Endothelial cell of umbilical vein (primary cell): ENCODE results near the gene AHNAK2. TPM values are rescaled to one million over a fixed set of nuclear protein-coding genes. Genes with fewer than 3 reads are reported as not detected.
A peak's percentile ranks its signal among the peaks of the same experiment; 100 is the strongest.

Experiments
- BruUV-seq: library from RNA; stranded (reverse); fragments of 400-500 nt; replicated peaks from 2 replicates; lab custom pipeline; 2021; lab: Mats Ljungman, UMichigan
- CTCF ChIA-PET: fragments of 300-600, 350-600 bp; sonication (Branson Sonifier 250); formaldehyde crosslinking; loops from one replicate; lab custom pipeline; 2021; ENCODE audit warnings: antibody characterized with exemption, inconsistent platforms; lab: Charles Lee
- POLR2A ChIA-PET: fragments of 300-600, 350-600 bp; sonication (Branson Sonifier 250); formaldehyde crosslinking; loops from one replicate; lab custom pipeline; 2021; ENCODE audit warnings: antibody characterized with exemption, inconsistent platforms; lab: Charles Lee
- DNase-seq: peaks from one replicate; pipeline ENCODE4 v3.0.0-alpha.2; 2011; ENCODE audit warnings: low read depth, low spot score
- FAIRE-seq: peaks from 2 replicates; lab custom pipeline; 2011; peaks lifted over from hg19 to GRCh38; lab: Jason Lieb, UNC
- H2AFZ ChIP-seq: 2 replicates; pipeline ENCODE4 v1.6.0; 2012; ENCODE audit warnings: low read depth, low read length, control low read depth, inconsistent platforms
- H3K27ac ChIP-seq: 2 replicates; pipeline ENCODE4 v1.5.1; 2011; ENCODE audit warnings: low read depth, mild to moderate bottlenecking, control low read depth, low read length, moderate library complexity; ENCODE audit not compliant: insufficient read depth
- H3K27me3 ChIP-seq, 2 experiments: 2 replicates each; pipeline versions ENCODE4 v1.6.0 to v1.6.1; 2011; ENCODE audit warnings: low read length in 2 of 2, mixed read lengths in 1 of 2; ENCODE audit not compliant: control insufficient read depth in 2 of 2, insufficient read depth in 2 of 2
- H3K36me3 ChIP-seq, 2 experiments: 2 replicates in 1 of 2; 3 replicates in 1 of 2; pipeline ENCODE4 v1.5.1; 2011; ENCODE audit warnings: low read length in 2 of 2, mild to moderate bottlenecking in 1 of 2, moderate library complexity in 1 of 2; ENCODE audit not compliant: control insufficient read depth in 2 of 2, insufficient read depth in 2 of 2; ENCODE audit errors: extremely low read depth in 1 of 2
- H3K4me1 ChIP-seq: 3 replicates; pipeline ENCODE4 v1.5.1; 2011; ENCODE audit warnings: mild to moderate bottlenecking, low read length; ENCODE audit not compliant: control insufficient read depth, insufficient read depth; ENCODE audit errors: extremely low read depth
- H3K4me2 ChIP-seq: 2 replicates; pipeline ENCODE4 v1.6.1; 2011; ENCODE audit warnings: low read length, control low read depth, mixed read lengths; ENCODE audit not compliant: insufficient read depth
- H3K4me3 ChIP-seq, 3 experiments: fragments of 200-600 bp in 1 of 3; sonication (generic), shearing (Covaris generic) in 1 of 3; replicated peaks in 1 of 3; 2 replicates each; pipeline ENCODE4 v1.5.1; 2011 to 2016; ENCODE audit warnings: control low read depth in 3 of 3, low read length in 3 of 3, mild to moderate bottlenecking in 2 of 3, inconsistent platforms in 1 of 3, low read depth in 1 of 3, moderate library complexity in 1 of 3; ENCODE audit not compliant: insufficient read depth in 1 of 3
- H3K79me2 ChIP-seq: 2 replicates; pipeline ENCODE4 v1.6.0; 2012; ENCODE audit warnings: low read length, inconsistent platforms; ENCODE audit not compliant: control insufficient read depth, insufficient read depth
- H3K9ac ChIP-seq: replicated peaks from 2 replicates; pipeline ENCODE3; 2011; ENCODE audit warnings: low read length, control low read depth; ENCODE audit not compliant: insufficient read depth; ENCODE audit errors: extremely low read depth
- H3K9me1 ChIP-seq: replicated peaks from 3 replicates; pipeline ENCODE4 v1.6.0; 2011; ENCODE audit warnings: mild to moderate bottlenecking, low read length; ENCODE audit not compliant: control insufficient read depth, insufficient read depth; ENCODE audit errors: extremely low read depth
- H3K9me3 ChIP-seq: replicated peaks from 2 replicates; pipeline ENCODE4 v1.5.1; 2012; ENCODE audit warnings: low read length, inconsistent platforms; ENCODE audit not compliant: control insufficient read depth, insufficient read depth
- H4K20me1 ChIP-seq: replicated peaks from 2 replicates; pipeline ENCODE3; 2011; ENCODE audit warnings: mild to moderate bottlenecking, low read length; ENCODE audit not compliant: control insufficient read depth, insufficient read depth; ENCODE audit errors: extremely low read depth
- CTCF ChIP-seq, 2 donors: IDR thresholded peaks; 1 replicate in 1 of 2; 2 replicates in 1 of 2; pipeline ENCODE4 v1.5.1; 2011; ENCODE audit warnings: low read length in 2 of 2, mild to moderate bottlenecking in 2 of 2, moderate library complexity in 2 of 2, control low read depth in 1 of 2, inconsistent platforms in 1 of 2, low read depth in 1 of 2; ENCODE audit not compliant: insufficient read depth in 1 of 2; ENCODE audit errors: extremely low read depth in 1 of 2
- EZH2 ChIP-seq: IDR thresholded peaks from 2 replicates; pipeline ENCODE4 v1.6.1; 2012; ENCODE audit warnings: borderline replicate concordance, low read depth, mild to moderate bottlenecking, moderate library complexity, low read length, inconsistent platforms; ENCODE audit not compliant: severe bottlenecking
- FOS ChIP-seq: IDR thresholded peaks from 2 replicates; pipeline ENCODE4 v1.6.1; 2011; ENCODE audit warnings: mild to moderate bottlenecking, low read length, moderate library complexity, borderline replicate concordance; ENCODE audit not compliant: insufficient read depth
- GATA2 ChIP-seq: IDR thresholded peaks from 2 replicates; pipeline ENCODE4 v1.7.0; 2011; ENCODE audit warnings: low read depth, mild to moderate bottlenecking, moderate library complexity, mixed read lengths, low read length; ENCODE audit not compliant: insufficient read length, insufficient read depth
- JUN ChIP-seq: IDR thresholded peaks from 2 replicates; pipeline ENCODE4 v1.6.1; 2011; ENCODE audit warnings: borderline replicate concordance, low read depth; ENCODE audit not compliant: insufficient read length, insufficient read depth
- MAX ChIP-seq: IDR thresholded peaks from 2 replicates; pipeline ENCODE4 v1.6.1; 2011; ENCODE audit not compliant: insufficient read depth, insufficient read length
- MYC ChIP-seq: IDR thresholded peaks from one replicate; pipeline ENCODE4 v1.6.1; 2011; ENCODE audit warnings: mild to moderate bottlenecking, low read depth, low read length
- POLR2A ChIP-seq: IDR thresholded peaks from 2 replicates; pipeline ENCODE4 v1.6.1; 2012; ENCODE audit warnings: low read depth, mild to moderate bottlenecking, control low read depth, low read length
- POLR2AphosphoS5 ChIP-seq: IDR thresholded peaks from 2 replicates; pipeline ENCODE4 v1.6.1; 2012; ENCODE audit warnings: low read depth, mild to moderate bottlenecking, control low read depth, low read length, moderate library complexity; ENCODE audit not compliant: insufficient read depth
- dilution Hi-C: fragments of 300-500 bp; cut with MboI; formaldehyde crosslinking; loops from one replicate; pipeline ENCODE4 v1.15.0; 2019; ENCODE audit warnings: low sequenced_read_pairs; ENCODE audit not compliant: extremely low pct_ligation_motif_present
- intact Hi-C: fragments of 100-400 bp; cut with micrococcal nuclease; formaldehyde crosslinking; loops from one replicate; pipeline ENCODE4 v1.10.0; 2022
- polyA plus RNA-seq, 4 experiments: library from polyadenylated mRNA; depleted of rRNA in 3 of 4; stranded (reverse) in 3 of 4; unstranded in 1 of 4; fragments of >200 nt; gene quantifications; 2 replicates each; pipeline versions ENCODE4 v1.2.1 to v1.2.3, GENCODE V29; 2011 to 2012; ENCODE audit warnings: missing spikeins in 1 of 4
- total RNA-seq: library from RNA; stranded (reverse); gene quantifications from 2 replicates; pipeline ENCODE4 v1.2.3, GENCODE V29; 2021

Gene AHNAK2
- total and polyA plus RNA-seq, 2 donors (not counting 3 experiments of a cell fraction or from before 2014, with no cell fraction given): 17.7 to 68.7 TPM

- no peaks in the 10 kb centered on the region for H4K20me1 ChIP-seq
- H3K79me2 ChIP-seq: no peaks in the 10 kb centered on the region
- H3K9me1 ChIP-seq: no peaks in the 10 kb centered on the region
- H3K27me3 ChIP-seq: peaks cover 3 to 11% of the 10 kb centered on the region in 2 experiments
- no peak overlapping the region for H3K4me2 ChIP-seq
- no peak overlapping the region for H3K27ac ChIP-seq
- TF ChIP-seq EZH2 (no peak), CTCF (IDR thresholded peaks at IDR 0.05; ENCODE audit: extremely low read depth in 1 of 2, insufficient read depth in 1 of 2, low read depth in 1 of 2, low read length in 2 of 2) (no peak), MYC (no peak), POLR2A (no peak), FOS (no peak), MAX (no peak), POLR2AphosphoS5 (peak; percentile 32), GATA2 (no peak), JUN (no peak)
- dilution Hi-C loops: loop anchor here (10.0 kb wide), 1 partner anchor 138 kb away; no protein-coding TSS in a partner anchor
- BruUV-seq: no TSS peak
- CTCF ChIA-PET: interaction anchor here (0.9 to 4.4 kb wide), 6 partner anchors 31 to 149 kb away, joined by 3 to 37 read pairs (median 5); no protein-coding TSS in a partner anchor
- intact Hi-C loops: no loop called here
- no peaks in the 10 kb centered on the region for H3K9me3 ChIP-seq
- no peak overlapping the region for H3K4me3 ChIP-seq
- H2AFZ ChIP-seq: no peak overlapping the region
- H3K4me1 ChIP-seq: peaks cover 6% of the 10 kb centered on the region
- FAIRE-seq (no peak), DNase-seq (no peak)
- no peaks in the 10 kb centered on the region for H3K36me3 ChIP-seq
- H3K9ac ChIP-seq: no peak overlapping the region
- POLR2A ChIA-PET: no interaction called here
These were observed 41.6 kb downstream of the AHNAK2 start for GRCh38 chr14:104936361-104937155.
